Pancreas (tissue), 10 donors: ENCODE results near the gene VENTX. TPM values are rescaled to one million over a fixed set of nuclear protein-coding genes. Genes with fewer than 3 reads are reported as not detected.

ENCODE experiments used
- ATAC-seq, 4 donors: fragments of 200-7000 bp; cut with Tn5 transposase; one replicate each; pipeline versions ENCODE4 v1.8.0 to v1.9.1; 2020; ENCODE audit warnings: mild to moderate bottlenecking in 4 of 4, moderate library complexity in 4 of 4
- DNase-seq, 6 donors: peaks; one replicate each; pipeline ENCODE4 v3.0.0-alpha.2; 2020
- FAIRE-seq: peaks from 2 replicates; lab custom pipeline; 2012; peaks lifted over from hg19 to GRCh38; lab: Jason Lieb, UNC
- H3K27ac ChIP-seq, 4 donors: fragments of 200-600 bp; sonication (generic); 1 replicate in 3 of 4; 2 replicates in 1 of 4; pipeline versions ENCODE4 v1.5.0 to v1.8.0; 2020
- H3K27me3 ChIP-seq, 4 donors: fragments of 200-600 bp; one replicate each; pipeline ENCODE4 v1.8.0; 2021
- H3K36me3 ChIP-seq, 3 donors: fragments of 200-600 bp; sonication (generic) in 1 of 3; one replicate each; pipeline versions ENCODE4 v1.5.0 to v1.8.0; 2020 to 2021
- H3K4me1 ChIP-seq, 3 donors: fragments of 200-600 bp; one replicate each; pipeline ENCODE4 v1.8.0; 2021
- H3K4me3 ChIP-seq, 4 donors: fragments of 200-600 bp; sonication (generic) in 2 of 4; one replicate each; pipeline versions ENCODE4 v1.5.0 to v1.8.0; 2020 to 2021
- H3K9me3 ChIP-seq, 4 donors: fragments of 200-600 bp; one replicate each; pipeline ENCODE4 v1.8.0; 2021
- WGBS, 2 donors: extraction: QIAGEN DNeasy Blood & Tissue Kit; methylation state at CpG; one replicate each; pipeline ENCODE4 v1.1.7; 2013; 5-methylcytosine and 5-hydroxymethylcytosine counted together
- intact Hi-C, 3 donors: fragments of 100-400 bp; cut with DNase I; formaldehyde crosslinking; loops; one replicate each; pipeline versions ENCODE4 v1.11.1 to v1.14.2; 2022
- polyA plus RNA-seq, 2 donors: library from polyadenylated mRNA; stranded (reverse); fragments of 200-250 nt; gene quantifications; one replicate each; pipeline ENCODE4 v1.2.3, GENCODE V29; 2013
- total RNA-seq, 6 donors: library from RNA; stranded (reverse); fragmentation: NEBNext Ultra II Directional in 4 of 6; extraction: Animal tissue kit (Norgen Biotek cat#: 25700) in 4 of 6; gene quantifications; one replicate each; pipeline versions ENCODE4 v1.2.1 to v1.2.4, GENCODE V29; 2021 to 2023
- TF ChIP-seq, protein P1 (sequence below), 4 donors: fragments of 200-600 bp; sonication (generic) in 3 of 4; IDR thresholded peaks; one replicate each; pipeline versions ENCODE4 v1.5.0 to v1.8.0; 2021; ENCODE audit warnings: antibody characterized with exemption in 4 of 4
- donor health status: healthy with polysubstance abuse.
- donor health status: DM: no; HTN: no; CAD: no; lungs with moderate emphysema.
- donor health status: DM: no; HTN: no; CAD: no.
- donor health status: control.
- donor health status: control.
- donor health status: Bipolar disorder and iron deficiency.
- donor health status: DM: yes; HTN: yes; CAD: no.
- donor health status: DM: no; HTN: no; CAD: no.
- donor health status: DM: no; HTN: no; CAD: no.
- donor health status: DM: yes; HTN: yes; CAD: no.

The VENTX gene
- total and polyA plus RNA-seq, 8 donors: 0.09 to 1.3 (median 0.46) TPM

DNA sequence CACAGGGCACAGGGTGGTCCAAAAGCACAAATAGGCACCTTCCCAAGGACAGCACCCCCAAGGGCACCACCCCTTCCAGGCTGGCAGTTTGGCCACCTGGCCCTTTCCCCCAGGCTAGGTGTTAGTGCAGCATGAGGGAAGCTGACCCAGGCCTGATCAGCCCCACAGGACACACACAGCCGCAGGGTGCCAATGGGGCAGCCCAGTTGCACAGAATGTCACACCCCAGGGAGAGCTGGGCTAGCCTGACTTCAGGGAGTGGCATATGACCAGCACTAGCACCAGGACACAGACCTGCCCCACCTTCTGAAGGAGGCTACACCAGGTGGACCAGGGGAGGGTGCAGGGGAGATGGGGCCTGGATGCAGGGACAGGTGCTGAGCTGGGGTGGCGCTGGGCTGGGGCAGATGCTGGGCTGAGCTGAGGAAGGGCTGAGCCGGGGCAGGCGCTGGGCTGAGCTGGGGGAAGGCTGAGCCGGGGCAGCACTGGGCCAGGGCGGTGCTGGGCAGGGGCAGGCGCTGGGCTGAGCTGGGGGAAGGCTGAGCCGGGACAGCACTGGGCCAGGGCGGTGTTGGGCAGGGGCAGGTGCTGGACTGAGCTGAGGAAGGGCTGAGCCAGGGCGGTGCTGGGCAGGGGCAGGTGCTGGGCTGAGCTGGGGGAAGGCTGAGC lies 42.9 kb downstream of the VENTX start:
- H3K4me3 ChIP-seq: no peak overlapping the region
- H3K27me3 ChIP-seq: no peaks in the 10 kb centered on the region
- FAIRE-seq (no peak), DNase-seq (peak in 2 of 6 donors; percentile 21 to 73), ATAC-seq (no peak)
- intact Hi-C loops: no loop called here
- H3K27ac ChIP-seq: no peak overlapping the region
- WGBS, 2 donors: 97 to 98% methylated on average over 9 to 10 of the region's 10 CpGs
- peaks cover 6 to 41% (median 32%) of the 10 kb centered on the region in 3 donors for H3K36me3 ChIP-seq
- no peaks in the 10 kb centered on the region for H3K9me3 ChIP-seq
- TF ChIP-seq, protein P1, sequence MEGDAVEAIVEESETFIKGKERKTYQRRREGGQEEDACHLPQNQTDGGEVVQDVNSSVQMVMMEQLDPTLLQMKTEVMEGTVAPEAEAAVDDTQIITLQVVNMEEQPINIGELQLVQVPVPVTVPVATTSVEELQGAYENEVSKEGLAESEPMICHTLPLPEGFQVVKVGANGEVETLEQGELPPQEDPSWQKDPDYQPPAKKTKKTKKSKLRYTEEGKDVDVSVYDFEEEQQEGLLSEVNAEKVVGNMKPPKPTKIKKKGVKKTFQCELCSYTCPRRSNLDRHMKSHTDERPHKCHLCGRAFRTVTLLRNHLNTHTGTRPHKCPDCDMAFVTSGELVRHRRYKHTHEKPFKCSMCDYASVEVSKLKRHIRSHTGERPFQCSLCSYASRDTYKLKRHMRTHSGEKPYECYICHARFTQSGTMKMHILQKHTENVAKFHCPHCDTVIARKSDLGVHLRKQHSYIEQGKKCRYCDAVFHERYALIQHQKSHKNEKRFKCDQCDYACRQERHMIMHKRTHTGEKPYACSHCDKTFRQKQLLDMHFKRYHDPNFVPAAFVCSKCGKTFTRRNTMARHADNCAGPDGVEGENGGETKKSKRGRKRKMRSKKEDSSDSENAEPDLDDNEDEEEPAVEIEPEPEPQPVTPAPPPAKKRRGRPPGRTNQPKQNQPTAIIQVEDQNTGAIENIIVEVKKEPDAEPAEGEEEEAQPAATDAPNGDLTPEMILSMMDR (IDR thresholded peaks at IDR 0.05): no peak
- peaks cover 13 to 20% (median 18%) of the 10 kb centered on the region in 3 donors for H3K4me1 ChIP-seq

- TF ChIP-seq, protein P1 (IDR thresholded peaks at IDR 0.05): no peak
- WGBS, 2 donors: 95 to 96% methylated on average over 15 of the region's 15 CpGs
- peaks cover 6 to 46% (median 35%) of the 10 kb centered on the region in 3 donors for H3K36me3 ChIP-seq
- peaks cover 13 to 20% (median 18%) of the 10 kb centered on the region in 3 donors for H3K4me1 ChIP-seq
- ATAC-seq (no peak), DNase-seq (peak in 1 of 6 donors; percentile 69), FAIRE-seq (no peak)
- no peaks in the 10 kb centered on the region for H3K9me3 ChIP-seq
- no peak overlapping the region for H3K27ac ChIP-seq
- intact Hi-C loops: no loop called here
- no peaks in the 10 kb centered on the region for H3K27me3 ChIP-seq
- H3K4me3 ChIP-seq: no peak overlapping the region
These were observed 43.4 kb downstream of the VENTX start for GRCh38 chr10:133281084-133281483.

DNA sequence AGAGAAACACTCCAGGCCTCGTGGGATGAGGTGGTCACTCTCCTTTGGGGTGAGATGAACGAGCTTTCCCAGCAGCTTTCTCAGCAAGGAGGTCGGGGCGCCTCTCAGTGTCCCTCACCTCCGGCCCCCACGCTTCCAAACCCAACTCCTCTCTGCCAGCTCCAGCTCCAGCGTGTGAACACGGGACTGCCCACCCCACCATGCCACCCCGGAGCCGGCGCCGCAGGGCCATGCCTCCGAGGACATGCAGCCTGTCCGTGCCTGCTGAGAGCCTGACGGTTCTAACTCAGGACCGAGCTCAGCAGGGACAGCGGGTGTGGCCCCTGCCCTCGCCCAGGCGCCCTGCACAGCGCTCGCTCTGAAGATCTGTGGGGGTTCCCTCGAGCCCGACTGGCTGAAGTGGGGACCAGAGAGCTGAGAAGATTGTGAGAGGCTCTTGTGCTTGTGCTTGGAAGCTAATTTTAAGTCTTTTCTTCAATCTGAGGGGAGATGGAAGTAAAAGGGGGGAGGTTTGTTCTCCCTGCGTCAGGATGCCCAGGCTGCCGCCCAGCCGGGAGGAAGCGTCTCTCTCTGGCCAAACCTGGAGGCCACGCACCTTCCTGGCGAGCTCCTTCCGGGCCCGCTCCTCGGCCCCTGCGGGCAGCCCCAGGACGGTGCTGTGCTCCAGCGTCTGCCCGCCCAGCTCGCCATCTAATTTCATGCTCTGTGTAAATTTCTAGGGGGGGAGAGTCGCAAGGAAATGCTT lies 44.1 kb downstream of the VENTX start:
- FAIRE-seq (no peak), ATAC-seq (no peak)

GRCh38 chr10:133282846-133283390 lies 45.3 kb downstream of the VENTX start:
- no peaks in the 10 kb centered on the region for H3K9me3 ChIP-seq
- WGBS, 2 donors: 92% methylated on average over 24 of the region's 24 CpGs
- ATAC-seq: no peak
- no peak for FAIRE-seq
- H3K27me3 ChIP-seq: no peaks in the 10 kb centered on the region
- no peak overlapping the region for H3K27ac ChIP-seq
- no peak overlapping the region for H3K4me3 ChIP-seq
- H3K36me3 ChIP-seq: peaks cover 6 to 59% (median 38%) of the 10 kb centered on the region in 3 donors
- intact Hi-C loops: no loop called here
- H3K4me1 ChIP-seq: peaks cover 5 to 12% (median 10%) of the 10 kb centered on the region in 3 donors
- TF ChIP-seq, protein P1 (IDR thresholded peaks at IDR 0.05): no peak
- DNase-seq: no peak

More for the DNA sequence above, 44.1 kb downstream of the VENTX start:
- Histone ChIP-seq H3K36me3 (peaks cover 6 to 51% (median 36%) of the 10 kb centered on the region in 3 donors), H3K27ac (no peak overlapping the region), H3K27me3 (no peaks in the 10 kb centered on the region), H3K9me3 (no peaks in the 10 kb centered on the region), H3K4me1 (peaks cover 13 to 20% (median 18%) of the 10 kb centered on the region in 3 donors), H3K4me3 (no peak overlapping the region)
- TF ChIP-seq, protein P1 (IDR thresholded peaks at IDR 0.05): no peak
- intact Hi-C loops: no loop called here
- WGBS, 2 donors: 93 to 94% methylated on average over 38 of the region's 38 CpGs
- DNase-seq: peak in 1 of 6 donors; percentile 72
